Adrenal gland (tissue), 5 donors: ENCODE data around the gene CHRNB2.

ENCODE experiments used
- CTCF ChIP-seq, 6 experiments: fragments of 450-650 bp in 4 of 6; fragments of 200-600 bp in 2 of 6; sonication (generic) in 1 of 6; IDR thresholded peaks; 1 replicate in 5 of 6; 2 replicates in 1 of 6; pipeline versions ENCODE4 v1.5.1 to v1.8.0; 2016 to 2021; ENCODE audit warnings: antibody characterized with exemption in 6 of 6, mild to moderate bottlenecking in 2 of 6, moderate library complexity in 1 of 6
- POLR2A ChIP-seq, 2 donors: fragments of 450-650 bp; IDR thresholded peaks; one replicate each; pipeline ENCODE4 v1.6.1; 2017; ENCODE audit warnings: antibody characterized with exemption in 2 of 2, mild to moderate bottlenecking in 2 of 2, moderate library complexity in 1 of 2
- donor health status: DM: no; HTN: no; CAD: no.

- TF ChIP-seq CTCF (IDR thresholded peaks at IDR 0.05), result no peak
- TF ChIP-seq POLR2A (IDR thresholded peaks at IDR 0.05), result no peak
Measured at GRCh38 chr1:154607106-154607608, 39.6 kb downstream of the CHRNB2 start.
